LNCAP (cell line): ENCODE measurements around the gene DCLRE1C.

Source experiments
- CTCF ChIP-seq: fragments of 450-650 bp; IDR thresholded peaks from 2 replicates; pipeline ENCODE4 v1.5.1; 2017; ENCODE audit warnings: mild to moderate bottlenecking

The DCLRE1C gene

DNA sequence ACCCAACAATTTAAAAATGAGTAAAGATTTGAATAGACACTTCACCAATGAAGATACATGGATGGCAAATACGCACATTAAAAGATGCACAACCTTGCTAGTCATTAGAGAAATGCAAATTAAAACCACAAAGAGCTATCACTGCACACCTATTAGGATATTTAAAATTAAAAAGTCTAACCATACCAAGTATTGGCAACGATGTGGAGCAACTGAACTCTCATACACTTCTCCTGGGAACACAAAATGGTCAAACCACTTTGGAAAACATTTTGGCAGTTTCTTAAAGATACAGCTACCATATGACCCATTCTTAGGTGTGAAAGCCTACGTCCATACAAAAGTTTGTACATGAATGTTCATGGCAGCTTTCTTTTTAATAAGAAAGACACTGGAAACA is 36.1 kb downstream of the DCLRE1C start:
- no peak for TF ChIP-seq CTCF

- TF ChIP-seq CTCF = no peak
Observed at GRCh38 chr10:14916600-14916999, 37.3 kb downstream of the DCLRE1C start.

DNA sequence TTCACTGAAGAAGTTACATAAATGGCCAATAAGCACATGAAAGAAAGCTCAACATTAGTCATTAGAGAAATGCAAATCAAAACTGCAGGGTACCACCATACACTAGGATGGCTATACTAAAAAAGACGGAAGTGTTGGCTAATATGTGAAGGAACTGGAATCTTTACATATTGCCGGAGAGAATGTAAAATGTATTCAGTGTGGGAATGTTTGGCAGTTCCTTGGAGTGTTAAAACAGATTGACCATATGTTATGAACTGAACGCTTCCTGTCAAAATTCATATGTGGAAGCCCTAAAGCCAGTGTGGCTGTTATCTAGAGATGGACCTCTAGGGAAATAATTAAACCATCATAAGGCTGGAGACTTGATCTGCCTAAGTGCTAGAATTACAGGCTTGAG is 42.1 kb downstream of the DCLRE1C start:
- TF ChIP-seq CTCF = no peak

DNA sequence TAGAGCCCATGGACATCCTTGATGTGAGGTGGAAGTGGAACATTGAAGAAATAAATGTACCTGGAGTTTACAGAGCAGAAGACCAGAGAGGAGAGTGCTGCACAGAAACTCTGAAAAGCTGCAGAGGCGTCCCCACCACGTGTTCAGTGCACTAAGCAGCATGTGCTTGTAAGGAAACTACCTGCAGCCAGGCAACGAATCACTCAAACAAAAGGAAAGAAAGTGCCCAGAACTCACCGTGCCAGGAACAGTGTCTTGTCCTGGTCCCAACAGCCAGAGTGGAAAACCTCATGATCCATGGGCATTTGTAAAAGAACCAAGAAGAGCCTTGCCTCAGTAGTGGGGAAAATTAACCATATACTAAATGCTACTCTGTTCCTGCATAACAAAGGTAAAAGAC is 42.9 kb downstream of the DCLRE1C start:
- no peak for TF ChIP-seq CTCF

DNA sequence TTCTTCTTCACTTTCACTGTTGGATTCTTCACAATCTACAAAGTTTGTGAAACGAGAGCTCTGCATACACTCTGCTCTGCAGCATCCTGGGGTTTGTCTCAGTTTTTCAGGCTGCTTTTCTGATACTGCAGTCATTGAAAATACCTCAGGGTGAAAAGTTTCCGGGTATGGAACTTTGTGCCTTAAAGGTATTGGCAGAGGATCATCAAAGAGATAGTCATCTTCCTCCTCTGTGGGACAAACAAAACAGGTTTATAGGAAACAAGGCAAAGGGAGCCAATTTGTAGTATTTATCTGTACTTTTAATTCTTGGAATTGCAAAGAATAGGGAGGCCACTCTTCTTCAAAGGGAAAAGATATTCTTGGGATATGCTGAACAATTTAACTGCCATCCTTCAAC is 44.8 kb downstream of the DCLRE1C start:
- TF ChIP-seq CTCF = no peak

DNA sequence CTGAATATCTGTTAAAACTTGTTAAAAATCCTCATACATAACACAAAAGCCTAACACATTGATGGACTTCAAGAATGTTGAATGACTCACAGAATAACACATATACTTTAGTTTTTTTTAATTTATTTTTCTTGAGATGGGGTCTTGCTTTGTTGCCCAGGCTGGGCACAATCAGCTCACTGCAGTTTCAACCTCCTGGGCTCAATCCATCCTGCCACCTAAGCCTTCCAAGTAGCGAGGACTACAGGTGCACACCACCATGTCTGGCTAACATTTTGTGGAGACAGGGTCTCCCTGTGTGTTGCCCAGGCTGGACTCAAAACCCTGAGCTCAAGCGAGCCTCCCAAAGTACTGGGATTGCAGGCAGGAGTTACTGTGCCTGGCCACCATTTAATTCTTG is 47.1 kb downstream of the DCLRE1C start:
- TF ChIP-seq CTCF = no peak

DNA sequence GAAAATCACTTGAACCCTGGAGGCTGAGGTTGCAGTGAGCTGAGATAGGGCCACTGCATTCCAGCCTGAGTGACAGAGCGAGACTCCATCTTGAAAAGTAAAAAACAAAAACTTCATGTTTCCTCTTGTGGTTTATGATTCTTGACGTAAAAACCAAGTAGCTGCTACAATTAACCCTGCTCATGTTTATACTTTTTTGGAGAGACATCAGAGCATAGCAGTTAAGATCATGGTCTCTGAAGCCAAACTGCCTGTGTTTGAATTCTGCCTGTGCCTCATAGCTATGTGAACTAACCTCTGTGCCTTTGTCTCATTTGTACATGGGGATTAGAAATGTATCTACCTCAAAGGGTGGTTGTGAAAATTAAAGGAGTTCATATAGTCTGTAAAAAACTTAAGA is 48.0 kb downstream of the DCLRE1C start:
- no peak for TF ChIP-seq CTCF

- TF ChIP-seq CTCF = no peak
Observed at GRCh38 chr10:14904864-14905263, 49.0 kb downstream of the DCLRE1C start.
